Right renal cortex interstitium (tissue), 3 donors: ENCODE results near the gene AKNA. TPM values are rescaled to one million over a fixed set of nuclear protein-coding genes. Genes with fewer than 3 reads are reported as not detected.

Experiments used
- DNase-seq, 3 donors: peaks; one replicate each; pipeline ENCODE4 v3.0.0-alpha.2; 2013; ENCODE audit warnings: low read depth in 3 of 3, low spot score in 2 of 3
- polyA plus RNA-seq, 3 donors: library from polyadenylated mRNA; unstranded; fragments of 120-200 nt; gene quantifications; one replicate each; pipeline ENCODE4 v1.2.1, GENCODE V29; 2013; ENCODE audit not compliant: insufficient read length in 3 of 3

The AKNA gene
- polyA plus RNA-seq, 3 donors = 10.5 to 11.1 (median 11.0) TPM

- DNase-seq = no peak
Measured at GRCh38 chr9:114418053-114418452, 30.3 kb upstream of the AKNA start.

GRCh38 chr9:114417511-114417910 is 29.7 kb upstream of the AKNA start:
- no peak for DNase-seq

- no peak for DNase-seq
Measured at GRCh38 chr9:114416906-114417305, 29.1 kb upstream of the AKNA start.

- no peak for DNase-seq
Measured at GRCh38 chr9:114416290-114416689, 28.5 kb upstream of the AKNA start.

GRCh38 chr9:114414346-114414745 is 26.6 kb upstream of the AKNA start:
- no peak for DNase-seq

GRCh38 chr9:114413861-114414301 is 26.1 kb upstream of the AKNA start:
- no peak for DNase-seq

- DNase-seq = no peak
Measured at GRCh38 chr9:114412048-114412683, 24.4 kb upstream of the AKNA start.

- no peak for DNase-seq
Measured at GRCh38 chr9:114411452-114411851, 23.7 kb upstream of the AKNA start.

- DNase-seq = no peak
Measured at GRCh38 chr9:114410910-114411309, 23.1 kb upstream of the AKNA start.

GRCh38 chr9:114409842-114410241 is 22.1 kb upstream of the AKNA start:
- DNase-seq = no peak

GRCh38 chr9:114409103-114409780 is 21.5 kb upstream of the AKNA start:
- no peak for DNase-seq

- no peak for DNase-seq
Measured at GRCh38 chr9:114408645-114409044, 20.9 kb upstream of the AKNA start.

- no peak for DNase-seq
Measured at GRCh38 chr9:114407889-114408288, 20.1 kb upstream of the AKNA start.

- DNase-seq = no peak
Measured at GRCh38 chr9:114406441-114406840, 18.7 kb upstream of the AKNA start.

GRCh38 chr9:114405294-114406034 is 17.7 kb upstream of the AKNA start:
- DNase-seq = peak in 2 of 3 donors; percentile 60 to 71

- DNase-seq = no peak
Measured at GRCh38 chr9:114404531-114404930, 16.7 kb upstream of the AKNA start.

GRCh38 chr9:114403153-114403756 is 15.5 kb upstream of the AKNA start:
- no peak for DNase-seq

GRCh38 chr9:114401344-114401743 is 13.6 kb upstream of the AKNA start:
- DNase-seq = no peak

- DNase-seq = no peak
Measured at GRCh38 chr9:114400772-114401171, 13.0 kb upstream of the AKNA start.

GRCh38 chr9:114400219-114400618 is 12.4 kb upstream of the AKNA start:
- no peak for DNase-seq

GRCh38 chr9:114399381-114399780 is 11.6 kb upstream of the AKNA start:
- DNase-seq = no peak
